ENCODE data around the gene DUSP7.

The DUSP7 gene

DNA sequence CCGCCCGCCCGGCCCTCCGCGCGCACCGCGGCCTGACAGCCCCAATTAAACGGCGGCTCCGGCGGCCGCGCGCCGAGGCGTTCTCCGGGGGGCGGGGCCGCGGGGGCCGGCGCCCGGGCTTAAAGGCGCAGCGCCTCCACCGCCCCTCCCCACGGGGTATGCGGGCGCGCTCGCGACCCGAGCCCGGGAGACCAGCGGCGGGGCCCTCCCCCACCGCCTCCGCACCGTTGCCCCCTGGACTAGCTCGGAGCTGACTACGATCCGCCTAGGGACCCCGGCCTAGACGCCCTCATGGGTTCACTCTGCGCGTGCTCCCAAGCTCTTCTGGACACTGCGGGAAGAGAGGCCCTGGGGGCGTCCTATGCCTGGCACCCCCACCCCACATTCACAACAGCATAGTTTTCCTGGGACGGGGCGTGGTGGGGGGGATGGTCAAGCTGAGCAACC lies at the start of gene DUSP7:
TSS of gene DUSP7 (minus strand) at position 51 of the 447 bp plus-strand sequence. CDS start 205 bp downstream, outside the sequence.
- DNase-seq (ENCODE audit: extremely low spot score), result peak; percentile 80
- ChIA-PET POLR2A (interaction anchor here (0.6 to 1.5 kb wide), 6 partner anchors 61 to 98 kb away, joined by 3 to 4 read pairs (median 3); partner anchors contain the start of genes POC1A and RPL29), CTCF (interaction anchor here (0.7 to 12.7 kb wide), 18 partner anchors 10 to 132 kb away, joined by 3 to 123 read pairs (median 4); partner anchors contain the start of genes ABHD14B, ACY1 and RRP9)
- TF ChIP-seq, protein P1, sequence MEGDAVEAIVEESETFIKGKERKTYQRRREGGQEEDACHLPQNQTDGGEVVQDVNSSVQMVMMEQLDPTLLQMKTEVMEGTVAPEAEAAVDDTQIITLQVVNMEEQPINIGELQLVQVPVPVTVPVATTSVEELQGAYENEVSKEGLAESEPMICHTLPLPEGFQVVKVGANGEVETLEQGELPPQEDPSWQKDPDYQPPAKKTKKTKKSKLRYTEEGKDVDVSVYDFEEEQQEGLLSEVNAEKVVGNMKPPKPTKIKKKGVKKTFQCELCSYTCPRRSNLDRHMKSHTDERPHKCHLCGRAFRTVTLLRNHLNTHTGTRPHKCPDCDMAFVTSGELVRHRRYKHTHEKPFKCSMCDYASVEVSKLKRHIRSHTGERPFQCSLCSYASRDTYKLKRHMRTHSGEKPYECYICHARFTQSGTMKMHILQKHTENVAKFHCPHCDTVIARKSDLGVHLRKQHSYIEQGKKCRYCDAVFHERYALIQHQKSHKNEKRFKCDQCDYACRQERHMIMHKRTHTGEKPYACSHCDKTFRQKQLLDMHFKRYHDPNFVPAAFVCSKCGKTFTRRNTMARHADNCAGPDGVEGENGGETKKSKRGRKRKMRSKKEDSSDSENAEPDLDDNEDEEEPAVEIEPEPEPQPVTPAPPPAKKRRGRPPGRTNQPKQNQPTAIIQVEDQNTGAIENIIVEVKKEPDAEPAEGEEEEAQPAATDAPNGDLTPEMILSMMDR (IDR thresholded peaks at IDR 0.05; ENCODE audit: control extremely low read depth, extremely low read depth, low read depth, missing control alignments), result no peak

DNA sequence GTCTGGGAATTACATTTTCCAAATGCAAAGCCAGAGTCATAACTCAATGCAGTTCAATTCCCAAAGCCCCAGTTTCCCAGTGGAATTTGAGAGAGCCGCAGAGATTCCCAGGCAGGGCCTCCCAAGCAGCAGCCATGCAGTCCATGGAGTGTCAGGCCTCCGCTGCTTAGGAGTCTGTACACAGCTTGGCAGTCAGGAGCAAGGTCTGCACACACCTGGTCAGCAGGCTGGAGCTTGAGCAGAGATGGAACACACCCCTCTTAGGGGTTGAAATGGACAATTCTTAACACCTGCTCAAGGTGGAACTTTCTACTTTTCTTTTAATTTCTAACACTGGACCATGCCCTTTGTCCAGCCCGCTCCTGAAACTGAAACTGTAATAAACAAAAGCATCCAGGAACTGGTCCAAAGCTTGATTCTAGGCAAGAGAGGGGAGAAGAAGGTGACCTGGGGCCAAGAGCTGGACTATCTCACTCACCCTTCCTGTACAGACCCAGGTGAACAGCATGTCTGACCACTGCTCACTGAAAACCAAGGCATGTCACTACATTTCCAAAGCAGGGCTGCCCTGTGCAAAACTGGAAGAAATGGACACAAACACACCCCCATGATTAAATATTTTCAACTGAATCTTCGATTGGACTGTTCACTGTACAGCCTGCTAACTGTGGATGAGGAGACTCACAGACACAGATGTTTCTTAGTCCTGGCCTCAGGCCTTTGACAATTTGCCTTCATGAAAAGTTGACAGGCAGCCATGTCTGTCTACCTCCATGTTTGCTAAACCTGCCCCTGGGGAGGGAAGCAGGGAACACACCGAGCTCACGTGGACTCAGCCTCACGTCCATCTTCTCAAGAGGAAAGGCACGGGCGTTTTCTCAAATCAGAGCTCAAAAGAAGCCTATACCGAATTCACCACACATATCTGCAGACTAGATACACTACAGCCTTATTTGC lies 48.6 kb upstream of the DUSP7 start:
- ChIA-PET POLR2A (no interaction called here), CTCF (interaction anchor here (0.9 to 2.3 kb wide), 3 partner anchors 18 to 52 kb away, joined by 3 to 6 read pairs (median 3); no protein-coding TSS in a partner anchor)
- TF ChIP-seq, protein P1 (IDR thresholded peaks at IDR 0.05; ENCODE audit: control extremely low read depth, extremely low read depth, low read depth, missing control alignments), result no peak
- no peak for DNase-seq (ENCODE audit: extremely low spot score)

DNA sequence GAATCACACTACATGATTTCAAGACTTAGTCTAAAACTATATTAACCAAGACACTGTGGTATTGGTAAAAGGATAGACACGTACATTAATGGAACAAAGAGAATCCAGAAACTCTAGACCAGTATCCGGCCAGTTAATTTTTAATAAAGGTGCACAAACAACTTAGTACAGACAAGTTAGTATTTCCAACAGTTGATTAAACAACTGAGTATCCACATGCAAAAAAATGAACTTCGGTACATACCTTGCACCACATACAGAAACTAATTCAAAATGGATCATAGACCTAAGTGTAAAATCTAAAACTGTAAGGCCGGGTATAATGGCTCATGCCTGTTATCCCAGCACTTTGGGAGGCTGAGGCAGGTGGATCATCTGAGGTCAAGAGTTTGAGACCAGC lies 46.6 kb upstream of the DUSP7 start:
- POLR2A ChIA-PET, result no interaction called here
- no peak for DNase-seq (ENCODE audit: extremely low spot score)
- CTCF ChIA-PET, result no interaction called here
- TF ChIP-seq, protein P1 (IDR thresholded peaks at IDR 0.05; ENCODE audit: control extremely low read depth, extremely low read depth, low read depth, missing control alignments), result no peak

GRCh38 chr3:52099001-52099401 lies 42.6 kb upstream of the DUSP7 start:
- POLR2A ChIA-PET, result no interaction called here
- DNase-seq (ENCODE audit: extremely low spot score), result no peak
- CTCF ChIA-PET, result interaction anchor here (1.2 to 1.6 kb wide), 4 partner anchors 11 to 35 kb away, joined by 3 to 5 read pairs (median 4); no protein-coding TSS in a partner anchor
- TF ChIP-seq, protein P1 (IDR thresholded peaks at IDR 0.05; ENCODE audit: control extremely low read depth, extremely low read depth, low read depth, missing control alignments), result no peak

- POLR2A ChIA-PET, result no interaction called here
These were observed 41.6 kb upstream of the DUSP7 start for GRCh38 chr3:52097851-52098507.

More at GRCh38 chr3:52097851-52098507, 41.6 kb upstream of the DUSP7 start:
- TF ChIP-seq, protein P1 (IDR thresholded peaks at IDR 0.05; ENCODE audit: control extremely low read depth, extremely low read depth, low read depth, missing control alignments), result no peak
- DNase-seq (ENCODE audit: extremely low spot score), result no peak
- CTCF ChIA-PET, result interaction anchor here (1.2 to 1.6 kb wide), 3 partner anchors 12 to 36 kb away, joined by 3 to 5 read pairs (median 4); no protein-coding TSS in a partner anchor
